GM12878 (cell line): Measurements from ENCODE around the gene OCRL. TPM values are rescaled to one million over a fixed set of nuclear protein-coding genes. Genes with fewer than 3 reads are reported as not detected.

Experiments used
- ATAC-seq: fragments of 200-7000 bp; cut with Tn5 transposase; 3 replicates; pipeline ENCODE4 v1.9.1; 2020; ENCODE audit warnings: mild to moderate bottlenecking, moderate library complexity
- BruUV-seq: library from RNA; stranded (reverse); fragments of 400-500 nt; replicated peaks from 2 replicates; lab custom pipeline; 2021; lab: Mats Ljungman, UMichigan
- CTCF ChIA-PET: fragments of 300-600 bp; sonication (Branson Sonifier 250); formaldehyde crosslinking; extraction: SDS; loops from one replicate; lab custom pipeline; 2021; ENCODE audit warnings: inconsistent platforms; lab: Yijun Ruan, JAX
- POLR2A ChIA-PET: fragments of 350-600 bp; formaldehyde crosslinking; extraction: SDS; loops from one replicate; lab custom pipeline; 2021; ENCODE audit warnings: inconsistent platforms; lab: Charles Lee
- RAD21 ChIA-PET: fragments of 300-600 bp; sonication (Branson Sonifier 250); formaldehyde crosslinking; loops from one replicate; lab custom pipeline; 2023; ENCODE audit warnings: antibody characterized with exemption; ENCODE audit not compliant: unreplicated experiment; lab: Charles Lee
- SMC1A ChIA-PET: fragments of 300-600 bp; sonication (Branson Sonifier 250); formaldehyde crosslinking; loops from one replicate; lab custom pipeline; 2023; ENCODE audit not compliant: unreplicated experiment, uncharacterized antibody; lab: Charles Lee
- DNase-seq: peaks from one replicate; pipeline ENCODE4 v3.0.0-alpha.2; 2011; ENCODE audit warnings: low read depth, low spot score
- FAIRE-seq: peaks from 3 replicates; lab custom pipeline; 2011; peaks lifted over from hg19 to GRCh38; lab: Jason Lieb, UNC
- H2AFZ ChIP-seq: 2 replicates; pipeline ENCODE4 v1.6.0; 2011; ENCODE audit warnings: low read depth, low read length, control low read depth; ENCODE audit not compliant: control insufficient read depth
- H3K27ac ChIP-seq: 2 replicates; pipeline ENCODE4 v1.5.1; 2011; ENCODE audit warnings: control low read depth; ENCODE audit not compliant: control insufficient read depth, insufficient read depth
- H3K27me3 ChIP-seq, 2 experiments: replicated peaks in 1 of 2; 2 replicates each; pipeline versions ENCODE4 v1.6.0 to v1.6.1; 2011; ENCODE audit warnings: low read length in 1 of 2; ENCODE audit not compliant: control insufficient read depth in 2 of 2, insufficient read depth in 2 of 2
- H3K36me3 ChIP-seq, 2 experiments: 2 replicates each; pipeline ENCODE4 v1.5.1; 2011; ENCODE audit warnings: low read length in 1 of 2; ENCODE audit not compliant: control insufficient read depth in 2 of 2, insufficient read depth in 2 of 2
- H3K4me1 ChIP-seq: 2 replicates; pipeline ENCODE4 v1.6.1; 2011; ENCODE audit warnings: mild to moderate bottlenecking, low read length, moderate library complexity, mixed read lengths; ENCODE audit not compliant: control insufficient read depth, insufficient read depth
- H3K4me2 ChIP-seq: 2 replicates; pipeline ENCODE4 v1.6.0; 2011; ENCODE audit warnings: control low read depth; ENCODE audit not compliant: control insufficient read depth, insufficient read depth
- H3K4me3 ChIP-seq: fragments of 200-600 bp; sonication (generic); 2 replicates; pipeline ENCODE4 v1.5.1; 2016
- H3K79me2 ChIP-seq: 2 replicates; pipeline ENCODE4 v1.6.0; 2011; ENCODE audit warnings: low read length; ENCODE audit not compliant: control insufficient read depth, insufficient read depth
- H3K9ac ChIP-seq: 2 replicates; pipeline ENCODE4 v1.8.0; 2011; ENCODE audit warnings: low read length, control low read depth, mixed read lengths; ENCODE audit not compliant: control insufficient read depth, insufficient read depth
- H3K9me3 ChIP-seq: replicated peaks from 3 replicates; pipeline ENCODE4 v1.5.1; 2011; ENCODE audit warnings: mild to moderate bottlenecking, low read length; ENCODE audit not compliant: control insufficient read depth, insufficient read depth
- H4K20me1 ChIP-seq: 2 replicates; pipeline ENCODE4 v1.6.0; 2011; ENCODE audit not compliant: control insufficient read depth, insufficient read depth
- CBX5 ChIP-seq: sonication (generic); IDR thresholded peaks from 2 replicates; pipeline ENCODE4 v1.6.1; 2016; ENCODE audit warnings: low read depth, moderate library complexity, mild to moderate bottlenecking, inconsistent platforms
- CHD2 ChIP-seq: IDR thresholded peaks from 2 replicates; pipeline ENCODE4 v1.6.1; 2011; ENCODE audit warnings: low read depth, low read length, improper control_type of control experiment, borderline replicate concordance
- CHD4 ChIP-seq: fragments of 200-600 bp; sonication (generic); IDR thresholded peaks from 2 replicates; pipeline ENCODE4 v1.6.1; 2016; ENCODE audit warnings: mild to moderate bottlenecking
- ESRRA ChIP-seq: IDR thresholded peaks from 2 replicates; pipeline ENCODE4 v1.6.1; 2012; ENCODE audit warnings: mild to moderate bottlenecking, low read length, improper control_type of control experiment
- GATAD2B ChIP-seq: fragments of 450-650 bp; conservative IDR thresholded peaks from 2 replicates; pipeline ENCODE4 v1.6.1; 2017; ENCODE audit warnings: low read depth, mild to moderate bottlenecking, moderate library complexity
- IRF4 ChIP-seq: IDR thresholded peaks from 2 replicates; pipeline ENCODE4 v1.6.1; 2011; ENCODE audit warnings: low read depth, low read length
- MEF2A ChIP-seq: IDR thresholded peaks from 2 replicates; pipeline ENCODE4 v1.6.1; 2011; ENCODE audit warnings: low read depth, mild to moderate bottlenecking, low read length, moderate library complexity; ENCODE audit not compliant: insufficient read depth
- MLLT1 ChIP-seq: fragments of 450-650 bp; IDR thresholded peaks from 2 replicates; pipeline ENCODE4 v1.6.1; 2016; ENCODE audit warnings: mild to moderate bottlenecking
- MTA3 ChIP-seq: IDR thresholded peaks from 2 replicates; pipeline ENCODE4 v1.6.1; 2012; ENCODE audit warnings: low read length, inconsistent platforms, borderline replicate concordance
- MYB ChIP-seq: fragments of 150-350 bp; IDR thresholded peaks from 2 replicates; pipeline ENCODE4 v1.6.1; 2014; ENCODE audit warnings: mild to moderate bottlenecking, low read depth, low read length, borderline replicate concordance
- NR2C1 ChIP-seq: fragments of 450-650 bp; IDR thresholded peaks from 2 replicates; pipeline ENCODE4 v1.6.1; 2017; ENCODE audit warnings: antibody characterized with exemption, mild to moderate bottlenecking, moderate library complexity
- PAX8 ChIP-seq: fragments of 450-650 bp; IDR thresholded peaks from 2 replicates; pipeline ENCODE4 v1.6.1; 2017; ENCODE audit warnings: mild to moderate bottlenecking, moderate library complexity
- PKNOX1 ChIP-seq: fragments of 450-650 bp; IDR thresholded peaks from 2 replicates; pipeline ENCODE4 v1.6.1; 2016; ENCODE audit warnings: mild to moderate bottlenecking
- RAD21 ChIP-seq: IDR thresholded peaks from 2 replicates; pipeline ENCODE4 v1.6.1; 2011; ENCODE audit warnings: mild to moderate bottlenecking, low read depth, low read length, moderate library complexity; ENCODE audit not compliant: insufficient read depth
- RFX5 ChIP-seq: IDR thresholded peaks from 2 replicates; pipeline ENCODE4 v1.6.1; 2011; ENCODE audit warnings: low read depth, low read length, improper control_type of control experiment
- RUNX3 ChIP-seq: IDR thresholded peaks from 2 replicates; pipeline ENCODE4 v1.6.1; 2012; ENCODE audit warnings: low read length, inconsistent platforms
- TBL1XR1 ChIP-seq: IDR thresholded peaks from 2 replicates; pipeline ENCODE4 v1.6.1; 2012; ENCODE audit warnings: low read depth, low read length, improper control_type of control experiment
- TCF12 ChIP-seq: IDR thresholded peaks from 2 replicates; pipeline ENCODE4 v1.6.1; 2011; ENCODE audit warnings: low read depth, mild to moderate bottlenecking, low read length
- TCF3 ChIP-seq: IDR thresholded peaks from 2 replicates; pipeline ENCODE4 v1.6.1; 2012; ENCODE audit warnings: low read depth, mild to moderate bottlenecking, low read length, borderline replicate concordance; ENCODE audit not compliant: insufficient read depth
- ZZZ3 ChIP-seq: IDR thresholded peaks from 2 replicates; pipeline ENCODE4 v1.6.1; 2011; ENCODE audit warnings: low read depth; ENCODE audit not compliant: control insufficient read depth, insufficient read length
- WGBS: methylation state at CpG from one replicate; pipeline ENCODE4 v1.1.6; 2016; ENCODE audit warnings: low lambda C conversion rate; ENCODE audit not compliant: insufficient replicate concordance, insufficient coverage; ENCODE audit errors: missing lambda C conversion rate; 5-methylcytosine and 5-hydroxymethylcytosine counted together
- in situ Hi-C: fragments of 300-500 bp; cut with MboI; formaldehyde crosslinking; loops from 9 replicates; pipeline ENCODE4 v1.14.3; 2018; ENCODE audit warnings: mixed read lengths
- intact Hi-C: fragments of 100-400 bp; cut with micrococcal nuclease; formaldehyde crosslinking; loops from one replicate; pipeline ENCODE4 v1.14.2; 2022; ENCODE audit not compliant: unreplicated experiment
- polyA plus RNA-seq, 11 experiments: library from polyadenylated mRNA; depleted of rRNA in 4 of 11; unstranded in 6 of 11; stranded (reverse) in 5 of 11; fragments of >200 nt; fragmentation: Nextera tagmentation in 4 of 11; fragmentation: Illumina TruSeq in 1 of 11; extraction: Ambion mirVana in 4 of 11; extraction: Trizol in 1 of 11; gene quantifications; 1 replicate in 1 of 11; 2 replicates in 10 of 11; pipeline versions ENCODE4 v1.2.1 to v1.2.3, GENCODE V29; 2011 to 2016; ENCODE audit warnings: inconsistent platforms in 2 of 11, missing spikeins in 2 of 11, low read depth in 1 of 11
- total RNA-seq, 4 experiments: library from RNA; depleted of rRNA in 3 of 4; stranded (reverse); fragments of >200 nt in 3 of 4; fragmentation: Illumina TruSeq in 1 of 4; extraction: Trizol in 1 of 4; gene quantifications; 2 replicates each; pipeline versions ENCODE4 v1.2.1 to v1.2.3, GENCODE V29; 2013 to 2021

The OCRL gene
- total and polyA plus RNA-seq, 10 of the 15 experiments (the other 5 are each of a cell fraction or from before 2014, with no cell fraction given), result 0.53 to 4.4 (median 2.3) TPM

GRCh38 chrX:129597905-129598304 lies 57.8 kb downstream of the OCRL start (continued):
- TF ChIP-seq CBX5 (no peak), CHD4 (no peak), ZZZ3 (no peak), MTA3 (no peak), TCF3 (no peak)

- ATAC-seq (no peak), DNase-seq (no peak), FAIRE-seq (no peak)
- Histone ChIP-seq H3K9ac (no peak overlapping the region), H3K79me2 (no peaks in the 10 kb centered on the region), H2AFZ (no peak overlapping the region), H3K27me3 (no peaks in the 10 kb centered on the region; a peak in 1 of 4 replicates), H4K20me1 (no peaks in the 10 kb centered on the region), H3K4me1 (no peaks in the 10 kb centered on the region), H3K4me3 (no peak overlapping the region), H3K4me2 (no peak overlapping the region), H3K27ac (no peak overlapping the region), H3K36me3 (no peaks in the 10 kb centered on the region), H3K9me3 (no peaks in the 10 kb centered on the region)
- ChIA-PET RAD21 (no interaction called here), SMC1A (interaction anchor here (0.6 kb wide), 1 partner anchor 14 kb away, joined by 3 read pairs; no protein-coding TSS in a partner anchor), CTCF (interaction anchor here (0.6 to 0.9 kb wide), 2 partner anchors 15 to 101 kb away, joined by 3 read pairs; no protein-coding TSS in a partner anchor), POLR2A (no interaction called here)
- WGBS, result 8% methylated on average over 5 of the region's 5 CpGs
- intact Hi-C loops, result no loop called here
- BruUV-seq, result no TSS peak
- in situ Hi-C loops, result no loop called here
- no peak for TF ChIP-seq IRF4
- TF ChIP-seq MLLT1, result no peak
- no peak for TF ChIP-seq RFX5
- TF ChIP-seq GATAD2B, result no peak
- no peak for TF ChIP-seq PAX8
- no peak for TF ChIP-seq TCF12
- no peak for TF ChIP-seq TBL1XR1
- no peak for TF ChIP-seq MYB
- no peak for TF ChIP-seq RAD21
- TF ChIP-seq RUNX3, result no peak
- no peak for TF ChIP-seq PKNOX1
- TF ChIP-seq CHD2, result no peak
- TF ChIP-seq ESRRA, result no peak
- no peak for TF ChIP-seq MEF2A
- no peak for TF ChIP-seq NR2C1
Measured at GRCh38 chrX:129599499-129599898, 59.4 kb downstream of the OCRL start.
